IPS-15b (cell line): Measurements from ENCODE around the gene DOHH.
A peak's percentile ranks its signal among the peaks of the same experiment; 100 is the strongest.

ENCODE experiments used
- H3K27me3 ChIP-seq: one replicate; pipeline ENCODE4 v1.6.1; 2013; ENCODE audit warnings: low read length; ENCODE audit not compliant: control insufficient read depth, insufficient read depth
- H3K36me3 ChIP-seq: one replicate; pipeline ENCODE4 v1.6.1; 2013; ENCODE audit warnings: low read length; ENCODE audit not compliant: control insufficient read depth, insufficient read depth
- H3K4me1 ChIP-seq: one replicate; pipeline ENCODE4 v1.6.1; 2013; ENCODE audit warnings: mild to moderate bottlenecking, low read length; ENCODE audit not compliant: control insufficient read depth, insufficient read depth
- H3K4me3 ChIP-seq: one replicate; pipeline ENCODE4 v1.5.1; 2013; ENCODE audit warnings: low read depth, low read length
- H3K9ac ChIP-seq: one replicate; pipeline ENCODE4 v1.6.1; 2013; ENCODE audit warnings: low read depth, mild to moderate bottlenecking, low read length
- H3K9me3 ChIP-seq: one replicate; pipeline ENCODE4 v1.6.1; 2013; ENCODE audit warnings: mild to moderate bottlenecking, low read length; ENCODE audit not compliant: control insufficient read depth, insufficient read depth

Gene DOHH

DNA sequence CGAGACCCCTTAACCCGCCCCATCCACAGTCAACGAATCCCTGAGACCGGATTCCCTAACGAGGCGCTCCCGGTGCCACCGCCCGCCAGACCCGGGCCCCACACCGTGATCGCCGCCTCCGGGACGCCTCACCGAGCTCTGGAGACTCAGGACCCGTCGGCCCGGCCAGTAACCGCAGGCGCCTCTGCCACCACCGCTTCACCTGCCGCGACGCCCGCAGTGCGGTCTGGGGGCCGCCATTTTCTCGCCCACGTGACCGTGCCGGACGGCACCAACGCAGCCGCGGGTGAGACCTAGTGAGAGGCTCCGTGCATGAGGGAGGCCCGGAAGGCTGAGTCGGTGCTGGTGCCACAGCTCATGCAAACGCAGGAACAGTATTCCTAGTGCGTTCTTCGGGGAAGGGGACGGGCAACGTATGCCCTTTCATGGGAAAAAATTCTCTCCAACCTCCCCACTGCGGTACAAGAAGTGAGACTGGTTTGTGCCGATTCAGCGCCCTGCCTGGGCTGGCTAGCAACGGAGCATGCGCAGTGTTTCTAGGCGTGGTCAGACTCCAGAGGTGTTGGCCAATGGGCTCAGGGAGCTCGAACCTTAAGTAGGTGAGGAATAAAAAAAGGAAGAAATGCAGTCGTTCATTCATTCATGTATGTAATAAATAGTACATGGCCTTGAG lies at the start of gene DOHH:
TSS of gene DOHH (minus strand) at position 246 of the 673 bp plus-strand sequence. CDS start 3,860 bp downstream, outside the sequence.
- peaks cover 21% of the 10 kb centered on the region for H3K36me3 ChIP-seq
- H3K27me3 ChIP-seq = no peaks in the 10 kb centered on the region
- no peaks in the 10 kb centered on the region for H3K9me3 ChIP-seq
- H3K4me3 ChIP-seq = peak within 1 kb of the TSS; percentile 98
- H3K9ac ChIP-seq = peak within 1 kb of the TSS; percentile 100
- H3K4me1 ChIP-seq = peaks cover 2% of the 10 kb centered on the region

GRCh38 chr19:3549816-3550215 lies 49.3 kb upstream of the DOHH start:
- no peaks in the 10 kb centered on the region for H3K9me3 ChIP-seq
- peaks cover 20% of the 10 kb centered on the region for H3K36me3 ChIP-seq
- no peaks in the 10 kb centered on the region for H3K27me3 ChIP-seq
- no peaks in the 10 kb centered on the region for H3K4me1 ChIP-seq
- no peak overlapping the region for H3K4me3 ChIP-seq
- H3K9ac ChIP-seq = no peak overlapping the region

GRCh38 chr19:3548606-3549005 lies 48.1 kb upstream of the DOHH start:
- Histone ChIP-seq H3K36me3 (peaks cover 20% of the 10 kb centered on the region), H3K9ac (no peak overlapping the region), H3K4me1 (no peaks in the 10 kb centered on the region), H3K4me3 (no peak overlapping the region), H3K27me3 (no peaks in the 10 kb centered on the region), H3K9me3 (no peaks in the 10 kb centered on the region)

GRCh38 chr19:3547767-3548282 lies 47.4 kb upstream of the DOHH start:
- H3K9ac ChIP-seq = no peak overlapping the region

DNA sequence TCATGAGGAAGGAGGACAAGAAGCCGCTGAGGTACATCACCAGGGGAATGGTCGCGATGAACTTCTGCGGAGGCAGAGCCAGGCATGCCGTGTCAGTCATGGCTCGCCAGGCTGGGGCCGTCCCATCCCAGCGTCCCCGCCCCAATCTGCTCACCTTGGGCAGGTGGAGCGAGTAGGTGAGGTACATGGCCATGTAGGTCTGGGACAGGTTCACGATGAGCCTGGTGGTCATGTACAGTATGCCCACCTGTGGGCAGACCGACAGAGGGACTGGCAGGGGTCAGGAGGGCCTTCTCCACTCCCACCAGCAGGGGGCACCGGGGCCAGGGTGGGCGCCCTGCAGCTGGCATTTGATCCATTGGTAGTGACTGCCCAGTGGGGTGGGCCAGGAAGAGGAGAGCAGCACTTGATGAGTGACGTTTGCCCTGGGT lies 46.8 kb upstream of the DOHH start:
- no peaks in the 10 kb centered on the region for H3K4me1 ChIP-seq
- H3K36me3 ChIP-seq = peaks cover 25% of the 10 kb centered on the region

More at GRCh38 chr19:3547767-3548282, 47.4 kb upstream of the DOHH start:
- Histone ChIP-seq H3K4me3 (no peak overlapping the region), H3K27me3 (no peaks in the 10 kb centered on the region), H3K36me3 (peaks cover 23% of the 10 kb centered on the region), H3K9me3 (no peaks in the 10 kb centered on the region), H3K4me1 (no peaks in the 10 kb centered on the region)

GRCh38 chr19:3546119-3546518 lies 45.6 kb upstream of the DOHH start:
- H3K9ac ChIP-seq = no peak overlapping the region
- no peaks in the 10 kb centered on the region for H3K9me3 ChIP-seq
- no peak overlapping the region for H3K4me3 ChIP-seq
- peaks cover 25% of the 10 kb centered on the region for H3K36me3 ChIP-seq
- no peaks in the 10 kb centered on the region for H3K4me1 ChIP-seq
- H3K27me3 ChIP-seq = no peaks in the 10 kb centered on the region

More for the DNA sequence above, 46.8 kb upstream of the DOHH start:
- Histone ChIP-seq H3K27me3 (no peaks in the 10 kb centered on the region), H3K4me3 (no peak overlapping the region), H3K9ac (no peak overlapping the region), H3K9me3 (no peaks in the 10 kb centered on the region)

- H3K27me3 ChIP-seq = no peaks in the 10 kb centered on the region
- no peak overlapping the region for H3K9ac ChIP-seq
- peaks cover 22% of the 10 kb centered on the region for H3K36me3 ChIP-seq
- H3K4me3 ChIP-seq = no peak overlapping the region
- no peaks in the 10 kb centered on the region for H3K9me3 ChIP-seq
- no peaks in the 10 kb centered on the region for H3K4me1 ChIP-seq
Observed at GRCh38 chr19:3545669-3546034, 45.2 kb upstream of the DOHH start.

- H3K9ac ChIP-seq = no peak overlapping the region
- H3K4me3 ChIP-seq = no peak overlapping the region
- no peaks in the 10 kb centered on the region for H3K27me3 ChIP-seq
- no peaks in the 10 kb centered on the region for H3K9me3 ChIP-seq
- no peaks in the 10 kb centered on the region for H3K4me1 ChIP-seq
- H3K36me3 ChIP-seq = peaks cover 22% of the 10 kb centered on the region
Observed at GRCh38 chr19:3544742-3545668, 44.5 kb upstream of the DOHH start.

GRCh38 chr19:3544058-3544376 lies 43.5 kb upstream of the DOHH start:
- Histone ChIP-seq H3K27me3 (no peaks in the 10 kb centered on the region), H3K9me3 (no peaks in the 10 kb centered on the region), H3K4me1 (no peaks in the 10 kb centered on the region), H3K4me3 (no peak overlapping the region), H3K36me3 (peaks cover 22% of the 10 kb centered on the region), H3K9ac (no peak overlapping the region)

GRCh38 chr19:3543150-3544057 lies 42.9 kb upstream of the DOHH start:
- no peaks in the 10 kb centered on the region for H3K9me3 ChIP-seq
- peaks cover 5% of the 10 kb centered on the region for H3K4me1 ChIP-seq
- peaks cover 22% of the 10 kb centered on the region for H3K36me3 ChIP-seq
- H3K27me3 ChIP-seq = no peaks in the 10 kb centered on the region
- H3K9ac ChIP-seq = no peak overlapping the region
- no peak overlapping the region for H3K4me3 ChIP-seq

GRCh38 chr19:3539756-3540118 lies 39.3 kb upstream of the DOHH start:
- H3K4me3 ChIP-seq = no peak overlapping the region
- no peak overlapping the region for H3K9ac ChIP-seq
- peaks cover 17% of the 10 kb centered on the region for H3K36me3 ChIP-seq
- H3K4me1 ChIP-seq = peaks cover 5% of the 10 kb centered on the region
- H3K27me3 ChIP-seq = no peaks in the 10 kb centered on the region
- H3K9me3 ChIP-seq = no peaks in the 10 kb centered on the region
